ENCODE data around the gene ITPRID1. TPM values are rescaled to one million over a fixed set of nuclear protein-coding genes. Genes with fewer than 3 reads are reported as not detected.

The ITPRID1 gene
- total and polyA plus RNA-seq, 2 of the 8 experiments (the other 6 are each of a cell fraction or from before 2014, with no cell fraction given): 0.09 to 0.47 TPM

GRCh38 chr7:31692871-31693270, 179.0 kb downstream of the ITPRID1 start (continued):
- TF ChIP-seq CHD7 (IDR thresholded peaks at IDR 0.05; ENCODE audit: insufficient replicate concordance, low read length) (no peak), ZNF274 (IDR thresholded peaks at IDR 0.05; ENCODE audit: borderline replicate concordance, extremely low read depth, low read length) (no peak), BACH1 (IDR thresholded peaks at IDR 0.05; ENCODE audit: low read length) (no peak), TAF7 (optimal IDR thresholded peaks at IDR 0.05; ENCODE audit: borderline replicate concordance, low read depth, low read length) (no peak), SRF (IDR thresholded peaks at IDR 0.05; ENCODE audit: low read depth, low read length) (no peak), RAD21 (IDR thresholded peaks at IDR 0.05 in 1 of 2, conservative IDR thresholded peaks at IDR 0.05 in 1 of 2; ENCODE audit: low read depth in 2 of 2, low read length in 2 of 2) (no peak), HDAC2 (IDR thresholded peaks at IDR 0.05; ENCODE audit: borderline replicate concordance in 1 of 2, low read depth in 2 of 2, low read length in 2 of 2) (no peak), POLR2AphosphoS5 (IDR thresholded peaks at IDR 0.05; ENCODE audit: low read depth, low read length) (no peak), CBX5 (IDR thresholded peaks at IDR 0.05; ENCODE audit: low read depth, low read length) (no peak), BRCA1 (IDR thresholded peaks at IDR 0.05; ENCODE audit: low read depth, low read length) (no peak), ASH2L (IDR thresholded peaks at IDR 0.05; ENCODE audit: low read length) (no peak), CHD2 (IDR thresholded peaks at IDR 0.05; ENCODE audit: low read length) (no peak)
